HG03060 (cell line): ENCODE measurements around the gene PVRIG.
"Not testable (repeated sequence)": the region's sequence is repeated elsewhere in the genome, so short reads cannot be mapped to it uniquely, and the experiment has no call there.

ENCODE experiments used
- ATAC-seq: cut with Tn5 transposase; IDR thresholded peaks from one replicate; pipeline ENCODE4 v1.9.1; 2021; ENCODE audit warnings: low read depth, moderate number of reproducible peaks; ENCODE audit not compliant: unreplicated experiment

PVRIG gene

GRCh38 chr7:100269306-100270045 lies 49.7 kb downstream of the PVRIG start:
- not testable (repeated sequence) for ATAC-seq

- ATAC-seq: not testable (repeated sequence)
These were observed 50.5 kb downstream of the PVRIG start for GRCh38 chr7:100270046-100270918.
